IPS-NIHi7 (cell line): ENCODE measurements around the gene LRRC38.
"Not testable (repeated sequence)": the region's sequence is repeated elsewhere in the genome, so short reads cannot be mapped to it uniquely, and the experiment has no call there.

Experiments used
- DNase-seq: peaks from one replicate; pipeline ENCODE4 v3.0.0; 2012; ENCODE audit warnings: mixed read lengths; ENCODE audit errors: extremely low spot score

The LRRC38 gene

GRCh38 chr1:13513895-13514546 lies at the start of gene LRRC38:
Gene LRRC38 (minus strand): TSS chr1:13514003. CDS start chr1:13513593, 410 bp downstream.
- DNase-seq: peak; percentile 29

- DNase-seq: not testable (repeated sequence)
These were observed 49.2 kb upstream of the LRRC38 start for GRCh38 chr1:13562981-13563380.

GRCh38 chr1:13560541-13560940 lies 46.7 kb upstream of the LRRC38 start:
- DNase-seq: no peak

- DNase-seq: no peak
These were observed 42.5 kb upstream of the LRRC38 start for GRCh38 chr1:13556224-13556764.

GRCh38 chr1:13554798-13555197 lies 41.0 kb upstream of the LRRC38 start:
- DNase-seq: no peak

- no peak for DNase-seq
These were observed 36.9 kb upstream of the LRRC38 start for GRCh38 chr1:13550663-13551062.

GRCh38 chr1:13549521-13549920 lies 35.7 kb upstream of the LRRC38 start:
- no peak for DNase-seq

- DNase-seq: no peak
These were observed 35.2 kb upstream of the LRRC38 start for GRCh38 chr1:13549021-13549420.

GRCh38 chr1:13548281-13548680 lies 34.5 kb upstream of the LRRC38 start:
- no peak for DNase-seq

- DNase-seq: no peak
These were observed 33.0 kb upstream of the LRRC38 start for GRCh38 chr1:13546791-13547190.

GRCh38 chr1:13544221-13544556 lies 30.4 kb upstream of the LRRC38 start:
- DNase-seq: no peak

GRCh38 chr1:13543451-13544220 lies 29.8 kb upstream of the LRRC38 start:
- no peak for DNase-seq

GRCh38 chr1:13541435-13542215 lies 27.8 kb upstream of the LRRC38 start:
- DNase-seq: no peak

GRCh38 chr1:13540866-13541265 lies 27.1 kb upstream of the LRRC38 start:
- DNase-seq: no peak

GRCh38 chr1:13539683-13540082 lies 25.9 kb upstream of the LRRC38 start:
- no peak for DNase-seq

- no peak for DNase-seq
These were observed 25.0 kb upstream of the LRRC38 start for GRCh38 chr1:13538832-13539231.

GRCh38 chr1:13536571-13536970 lies 22.8 kb upstream of the LRRC38 start:
- no peak for DNase-seq

GRCh38 chr1:13535227-13535626 lies 21.4 kb upstream of the LRRC38 start:
- no peak for DNase-seq

GRCh38 chr1:13528320-13528719 lies 14.5 kb upstream of the LRRC38 start:
- no peak for DNase-seq

- DNase-seq: no peak
These were observed 10.1 kb upstream of the LRRC38 start for GRCh38 chr1:13523780-13524477.

- no peak for DNase-seq
These were observed 7.2 kb upstream of the LRRC38 start for GRCh38 chr1:13520985-13521384.
